Right lobe of liver (tissue), 6 donors: ENCODE measurements around the gene COLEC12. TPM values are rescaled to one million over a fixed set of nuclear protein-coding genes. Genes with fewer than 3 reads are reported as not detected.

Experiments
- ATAC-seq, 4 donors: fragments of 200-7000 bp; cut with Tn5 transposase; one replicate each; pipeline ENCODE4 v1.9.1; 2020; ENCODE audit warnings: mild to moderate bottlenecking in 4 of 4, moderate library complexity in 4 of 4
- DNase-seq, 3 donors: peaks; one replicate each; pipeline ENCODE4 v3.0.0-alpha.2; 2020
- H3K27ac ChIP-seq, 3 donors: fragments of 200-600 bp; one replicate each; pipeline ENCODE4 v1.8.0; 2022
- H3K27me3 ChIP-seq, 2 donors: fragments of 200-600 bp; one replicate each; pipeline ENCODE4 v1.8.0; 2022
- H3K36me3 ChIP-seq, 4 donors: fragments of 200-600 bp; sonication (generic) in 1 of 4; one replicate each; pipeline versions ENCODE4 v1.5.1 to v1.8.0; 2017 to 2022; ENCODE audit warnings: control low read depth in 1 of 4
- H3K4me1 ChIP-seq, 4 donors: fragments of 200-600 bp; sonication (generic) in 1 of 4; one replicate each; pipeline versions ENCODE4 v1.5.1 to v1.8.0; 2017 to 2022; ENCODE audit warnings: control low read depth in 1 of 4
- H3K4me3 ChIP-seq, 3 donors: fragments of 200-600 bp; one replicate each; pipeline ENCODE4 v1.8.0; 2022
- H3K9me3 ChIP-seq, 4 donors: fragments of 200-600 bp; sonication (generic) in 1 of 4; one replicate each; pipeline versions ENCODE4 v1.5.1 to v1.8.0; 2017 to 2022; ENCODE audit warnings: control low read depth in 1 of 4
- CTCF ChIP-seq, 4 donors: fragments of 200-600 bp in 3 of 4; fragments of 450-650 bp in 1 of 4; IDR thresholded peaks; one replicate each; pipeline versions ENCODE4 v1.5.1 to v1.8.0; 2016 to 2022; ENCODE audit warnings: antibody characterized with exemption in 4 of 4, mild to moderate bottlenecking in 2 of 4
- POLR2A ChIP-seq: fragments of 450-650 bp; IDR thresholded peaks from one replicate; pipeline ENCODE4 v1.6.1; 2017; ENCODE audit warnings: antibody characterized with exemption, mild to moderate bottlenecking
- WGBS: methylation state at CpG from one replicate; pipeline ENCODE4 v1.1.6; 2018; ENCODE audit warnings: low coverage, low lambda C conversion rate; ENCODE audit not compliant: insufficient coverage; ENCODE audit errors: missing lambda C conversion rate; 5-methylcytosine and 5-hydroxymethylcytosine counted together
- intact Hi-C, 2 donors: fragments of 100-400 bp; cut with DNase I; formaldehyde crosslinking; loops; one replicate each; pipeline versions ENCODE4 v1.11.2 to v1.14.1; 2022
- total RNA-seq, 6 experiments: library from RNA; depleted of rRNA in 2 of 6; stranded (reverse); fragments of >200 nt in 2 of 6; fragmentation: NEBNext Ultra II Directional in 3 of 6; extraction: Animal tissue kit (Norgen Biotek cat#: 25700) in 3 of 6; gene quantifications; one replicate each; pipeline versions ENCODE4 v1.1.0 to v1.2.4, GENCODE V29; 2016 to 2023
- donor health status: DM: no; HTN: yes; CAD: no.
- donor health status: DM: no; HTN: no; CAD: no.
- donor health status: DM: no; HTN: no; CAD: no.
- donor health status: DM: no; HTN: yes; CAD: no.
- donor health status: DM: no; HTN: yes; CAD: no.

COLEC12 gene
- total RNA-seq, 6 experiments from 2014 or later, result 0.12 to 1.00 (median 0.37) TPM; not detected in 1

GRCh38 chr18:334575-335132, 165.8 kb downstream of the COLEC12 start:
- Histone ChIP-seq H3K27me3 (no peaks in the 10 kb centered on the region), H3K36me3 (no peaks in the 10 kb centered on the region), H3K9me3 (no peaks in the 10 kb centered on the region), H3K4me3 (no peak overlapping the region), H3K4me1 (no peaks in the 10 kb centered on the region), H3K27ac (no peak overlapping the region)
- intact Hi-C loops, result no loop called here
- TF ChIP-seq POLR2A (no peak), CTCF (IDR thresholded peaks at IDR 0.05) (no peak)
- ATAC-seq (peak in 1 of 4 donors; percentile 28), DNase-seq (no peak)
- 80% methylated on average over 1 of the region's 15 CpGs for WGBS

- no peaks in the 10 kb centered on the region for H3K36me3 ChIP-seq
- ATAC-seq, result no peak
Measured at GRCh38 chr18:332721-333510, 167.6 kb downstream of the COLEC12 start.

GRCh38 chr18:332007-332406, 168.5 kb downstream of the COLEC12 start:
- 41% methylated on average over 4 of the region's 4 CpGs for WGBS
- Histone ChIP-seq H3K36me3 (no peaks in the 10 kb centered on the region), H3K9me3 (no peaks in the 10 kb centered on the region), H3K4me3 (no peak overlapping the region), H3K27me3 (no peaks in the 10 kb centered on the region), H3K4me1 (no peaks in the 10 kb centered on the region), H3K27ac (no peak overlapping the region)
- DNase-seq (no peak), ATAC-seq (peak in 3 of 4 donors; percentile 35 to 54 (median 49))
- intact Hi-C loops, result no loop called here
- no peak for TF ChIP-seq POLR2A

More at GRCh38 chr18:332721-333510, 167.6 kb downstream of the COLEC12 start:
- DNase-seq, result no peak
- H3K4me3 ChIP-seq, result no peak overlapping the region
- H3K9me3 ChIP-seq, result no peaks in the 10 kb centered on the region
- no peaks in the 10 kb centered on the region for H3K4me1 ChIP-seq
- no peaks in the 10 kb centered on the region for H3K27me3 ChIP-seq
- intact Hi-C loops, result no loop called here
- no peak for TF ChIP-seq CTCF (IDR thresholded peaks at IDR 0.05)
- no peak overlapping the region for H3K27ac ChIP-seq
- WGBS, result 63% methylated on average over 13 of the region's 14 CpGs

- H3K4me1 ChIP-seq, result no peaks in the 10 kb centered on the region
Measured at GRCh38 chr18:331221-331821, 169.2 kb downstream of the COLEC12 start.

More at GRCh38 chr18:331221-331821, 169.2 kb downstream of the COLEC12 start:
- ATAC-seq (peak in 1 of 4 donors; percentile 25), DNase-seq (no peak)
- Histone ChIP-seq H3K27me3 (no peaks in the 10 kb centered on the region), H3K36me3 (no peaks in the 10 kb centered on the region), H3K9me3 (no peaks in the 10 kb centered on the region), H3K27ac (no peak overlapping the region), H3K4me3 (no peak overlapping the region)
- intact Hi-C loops, result no loop called here
- no peak for TF ChIP-seq POLR2A
- no peak for TF ChIP-seq CTCF (IDR thresholded peaks at IDR 0.05)
- WGBS, result 58% methylated on average over 9 of the region's 12 CpGs
